Coronary artery (tissue), 2 donors: ENCODE data around the gene C19orf33.

ENCODE experiments used
- DNase-seq: peaks from one replicate; pipeline ENCODE4 v3.0.0-alpha.2; 2017; ENCODE audit warnings: low spot score
- H3K27ac ChIP-seq, 2 donors: fragments of 200-600 bp; sonication (generic); one replicate each; pipeline ENCODE4 v1.5.1; 2016 to 2019
- H3K4me3 ChIP-seq: fragments of 200-600 bp; sonication (generic); 2 replicates; pipeline ENCODE4 v1.5.1; 2016; ENCODE audit warnings: mild to moderate bottlenecking, moderate library complexity
- CTCF ChIP-seq: fragments of 200-600 bp; sonication (generic); IDR thresholded peaks from one replicate; pipeline ENCODE4 v1.5.1; 2019; ENCODE audit warnings: antibody characterized with exemption

Gene C19orf33

GRCh38 chr19:38323291-38323690 lies 19.2 kb downstream of the C19orf33 start:
- no peak for DNase-seq
- TF ChIP-seq CTCF = no peak
- peak overlapping the region; percentile 81 for H3K4me3 ChIP-seq

GRCh38 chr19:38324431-38324830 lies 20.4 kb downstream of the C19orf33 start:
- TF ChIP-seq CTCF = no peak
- H3K27ac ChIP-seq = no peak overlapping the region
- DNase-seq = no peak
- H3K4me3 ChIP-seq = no peak overlapping the region

More at GRCh38 chr19:38323291-38323690, 19.2 kb downstream of the C19orf33 start:
- H3K27ac ChIP-seq = peak overlapping the region in 1 of 2 donors; percentile 93

- Histone ChIP-seq H3K27ac (no peak overlapping the region), H3K4me3 (no peak overlapping the region)
- TF ChIP-seq CTCF = no peak
- DNase-seq = no peak
Measured at GRCh38 chr19:38326591-38326990, 22.5 kb downstream of the C19orf33 start.

GRCh38 chr19:38329651-38330050 lies 25.6 kb downstream of the C19orf33 start:
- no peak for TF ChIP-seq CTCF
- no peak overlapping the region for H3K4me3 ChIP-seq
- DNase-seq = no peak
- H3K27ac ChIP-seq = no peak overlapping the region

- no peak for TF ChIP-seq CTCF
- Histone ChIP-seq H3K4me3 (no peak overlapping the region), H3K27ac (no peak overlapping the region)
- DNase-seq = no peak
Measured at GRCh38 chr19:38331728-38332127, 27.7 kb downstream of the C19orf33 start.

- no peak overlapping the region for H3K4me3 ChIP-seq
- no peak for DNase-seq
- no peak overlapping the region for H3K27ac ChIP-seq
- no peak for TF ChIP-seq CTCF
Measured at GRCh38 chr19:38333245-38333644, 29.2 kb downstream of the C19orf33 start.

GRCh38 chr19:38335949-38336637 lies 32.0 kb downstream of the C19orf33 start:
- H3K27ac ChIP-seq = peak overlapping the region; percentile 96 to 100
- TF ChIP-seq CTCF = no peak
- peak overlapping the region; percentile 69 for H3K4me3 ChIP-seq
- DNase-seq = peak; percentile 98
